SKM-1 (cell line): ENCODE measurements around the gene TCEAL4.

ENCODE experiments used
- DNase-seq: peaks from one replicate; lab custom pipeline; 2025; ENCODE audit not compliant: unreplicated experiment; lab: John Stamatoyannopoulos, UW

The TCEAL4 gene

GRCh38 chrX:103585411-103586313 is at the start of gene TCEAL4:
Gene TCEAL4, plus strand, starts transcription at chrX:103585515. Its CDS starts 1,161 bp downstream, at chrX:103586676.
- no peak for DNase-seq

DNA sequence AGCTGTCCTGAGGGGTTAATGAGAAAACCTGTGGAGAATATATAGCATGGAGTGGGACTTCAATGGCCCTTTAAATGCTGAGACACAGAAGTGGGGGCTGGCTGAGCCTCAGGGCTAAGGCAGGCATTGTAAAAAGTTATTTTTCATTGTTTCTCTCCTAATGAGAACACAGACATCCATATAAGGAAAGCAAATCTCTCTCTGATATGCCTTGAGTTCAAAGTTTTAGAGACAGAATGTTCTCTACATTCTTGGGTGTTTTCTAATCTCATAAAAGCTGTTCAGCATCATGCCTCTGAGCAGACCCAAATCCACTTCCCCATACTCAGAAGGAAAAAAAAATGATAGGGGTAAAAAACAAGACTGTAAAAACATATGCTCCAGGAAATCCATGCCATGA is 49.2 kb upstream of the TCEAL4 start:
- no peak for DNase-seq

GRCh38 chrX:103536732-103537131 is 48.6 kb upstream of the TCEAL4 start:
- no peak for DNase-seq

DNA sequence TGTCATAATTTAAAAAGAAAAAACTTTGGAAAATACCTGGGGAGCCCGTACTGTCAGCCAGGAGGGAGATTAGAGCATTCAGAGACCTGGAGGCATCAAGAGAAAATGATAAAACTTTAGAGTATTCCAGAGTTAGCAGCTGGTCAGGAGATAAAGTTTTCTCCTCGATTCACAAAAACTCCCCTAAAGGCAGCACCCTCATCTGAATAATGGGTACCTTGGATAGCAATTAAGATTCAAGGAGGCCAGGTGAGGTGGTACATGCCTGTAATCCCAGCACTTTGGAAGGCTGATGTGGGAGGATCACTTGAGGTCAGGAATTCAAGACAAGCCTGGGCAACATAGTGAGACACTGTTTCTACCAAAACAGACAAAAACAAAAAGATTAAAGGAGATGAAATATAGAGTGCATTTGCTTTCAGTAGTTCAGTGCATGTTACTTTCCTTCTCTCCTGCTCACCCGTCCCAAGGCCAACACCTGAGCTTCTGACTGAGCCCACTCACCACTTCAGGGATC is 47.4 kb upstream of the TCEAL4 start:
- DNase-seq: no peak

DNA sequence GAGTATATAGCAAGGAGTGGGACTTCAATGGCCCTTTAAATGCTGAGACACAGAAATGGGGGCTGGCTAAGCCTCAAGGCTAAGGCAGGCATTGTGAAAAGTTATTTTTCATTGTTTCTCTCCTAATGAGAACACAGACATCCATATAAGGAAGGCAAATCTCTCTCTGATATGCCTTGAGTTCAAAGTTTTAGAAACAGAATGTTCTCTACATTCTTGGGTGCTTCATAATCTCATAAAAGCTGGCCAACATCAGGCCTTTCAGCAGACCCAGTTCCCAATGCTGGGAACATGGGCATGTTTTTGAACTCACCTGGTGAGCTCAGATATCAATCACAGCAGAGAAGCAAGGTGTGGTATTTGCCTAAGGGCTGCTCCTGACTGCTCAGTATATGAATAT is 46.6 kb upstream of the TCEAL4 start:
- no peak for DNase-seq

DNA sequence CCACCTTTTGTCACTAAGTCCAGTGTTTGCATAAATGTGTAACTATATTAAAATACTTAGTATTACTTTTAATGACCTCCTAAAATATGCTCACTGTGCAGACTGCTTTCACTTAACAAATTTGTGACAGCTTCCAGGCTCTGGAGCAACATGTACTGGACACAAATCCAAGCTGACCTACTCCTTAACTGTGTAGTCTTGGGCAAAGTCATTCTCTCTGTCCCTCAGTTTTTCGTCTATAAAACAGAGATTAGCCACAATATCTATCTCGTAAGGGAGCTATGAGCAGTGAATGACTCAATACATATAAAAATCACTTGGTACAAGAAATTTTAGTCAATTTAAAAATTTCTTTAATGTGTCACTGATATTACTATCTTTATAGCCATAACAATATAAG is 45.6 kb upstream of the TCEAL4 start:
- DNase-seq: no peak

DNA sequence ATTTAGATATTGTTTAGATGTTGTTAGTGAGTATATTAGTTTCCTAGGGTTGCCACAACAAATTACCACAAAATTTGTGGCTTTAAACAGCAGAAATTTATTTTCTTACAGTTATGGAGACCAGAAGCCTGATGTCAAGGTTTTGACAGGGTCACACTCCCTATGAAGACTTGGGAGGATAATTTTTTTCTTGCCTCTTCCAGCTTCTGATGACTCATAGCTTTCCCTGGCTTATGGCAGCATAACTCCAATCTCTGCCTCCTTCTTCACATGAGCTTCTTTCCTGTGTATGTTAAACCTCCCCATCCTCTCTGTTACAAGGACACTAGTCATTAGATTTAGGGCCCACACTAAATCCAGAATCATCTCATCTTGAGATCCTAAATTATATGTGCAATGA is 45.2 kb upstream of the TCEAL4 start:
- no peak for DNase-seq

DNA sequence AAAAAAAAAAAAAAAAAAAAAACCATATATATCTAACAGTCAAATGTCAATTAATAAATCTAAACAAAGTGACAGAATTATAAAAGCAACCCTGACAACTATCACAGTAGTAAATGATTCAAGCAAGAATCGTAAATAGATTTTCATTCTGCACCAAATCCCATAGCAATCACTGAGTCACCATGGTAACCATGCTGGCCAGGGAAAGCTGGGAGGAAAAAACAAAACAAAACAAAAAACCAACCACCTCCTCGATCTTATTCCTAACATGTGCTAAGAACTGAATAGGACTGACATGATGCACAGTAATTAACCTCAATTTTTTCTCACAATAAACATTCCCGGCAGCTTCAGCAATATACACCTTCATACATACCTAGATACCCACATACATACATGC is 35.4 kb upstream of the TCEAL4 start:
- DNase-seq: no peak

GRCh38 chrX:103550415-103551051 is 34.8 kb upstream of the TCEAL4 start:
- DNase-seq: no peak

DNA sequence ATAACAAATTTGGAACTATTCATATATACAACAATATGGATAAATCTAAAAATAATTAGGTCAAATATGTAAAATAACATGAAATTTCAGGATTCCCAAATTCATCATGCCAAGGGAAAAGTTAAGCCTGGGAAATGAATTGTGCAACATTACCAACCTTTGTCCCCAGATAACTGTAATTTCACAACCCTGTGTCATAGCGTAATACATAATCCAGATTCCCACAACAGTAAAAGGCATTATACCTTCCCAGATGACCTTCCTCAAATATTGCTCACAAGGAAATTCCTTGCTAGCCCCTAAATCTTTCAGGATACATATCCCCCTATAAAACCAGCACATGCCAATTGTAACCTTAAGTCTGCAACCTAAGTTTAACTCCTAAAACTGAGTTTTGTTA is 33.1 kb upstream of the TCEAL4 start:
- DNase-seq: no peak

GRCh38 chrX:103554687-103555424 is 30.5 kb upstream of the TCEAL4 start:
- DNase-seq: no peak

GRCh38 chrX:103556963-103557612 is 28.2 kb upstream of the TCEAL4 start:
- DNase-seq: no peak

- no peak for DNase-seq
Observed at GRCh38 chrX:103560256-103560655, 25.1 kb upstream of the TCEAL4 start.

DNA sequence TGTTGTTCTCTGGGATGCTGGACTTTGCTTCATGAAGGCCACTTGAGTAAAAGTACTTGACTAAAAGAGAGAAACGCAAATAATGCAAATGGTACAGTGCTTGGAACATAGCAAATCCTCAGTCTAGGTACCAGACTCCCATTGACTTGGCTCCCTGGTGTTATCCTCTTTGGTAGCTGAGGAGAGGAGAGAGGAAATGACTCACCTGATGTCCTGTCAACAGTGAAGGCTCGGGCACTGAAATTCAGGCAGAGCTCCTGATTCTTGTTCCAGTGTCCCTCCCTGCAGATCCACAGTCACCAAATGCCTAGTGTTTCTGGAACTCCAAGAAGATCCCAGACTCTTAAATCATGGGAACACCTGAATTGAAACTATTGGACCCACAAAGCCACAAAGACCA is 22.5 kb upstream of the TCEAL4 start:
- DNase-seq: no peak

GRCh38 chrX:103565197-103565596 is 20.1 kb upstream of the TCEAL4 start:
- DNase-seq: no peak

DNA sequence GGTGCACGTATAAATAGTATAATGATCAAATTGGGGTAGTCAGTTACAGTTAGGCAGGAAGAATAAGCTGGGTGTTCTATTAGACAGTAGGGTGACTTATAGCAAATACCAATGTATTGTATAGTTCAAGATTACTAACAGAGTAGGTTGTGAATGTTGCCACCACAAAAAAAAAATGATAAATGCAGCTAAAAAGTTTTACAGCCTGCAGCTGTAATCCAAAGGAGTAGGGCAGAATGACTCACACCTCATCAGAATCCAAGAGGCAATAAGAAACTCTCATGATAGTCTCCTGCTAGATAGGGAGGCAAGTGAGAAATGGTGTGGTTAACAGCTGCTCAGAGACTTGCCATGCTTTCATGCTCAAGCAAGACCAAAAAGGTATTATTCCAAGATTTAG is 19.6 kb upstream of the TCEAL4 start:
- DNase-seq: no peak

- no peak for DNase-seq
Observed at GRCh38 chrX:103571121-103571520, 14.2 kb upstream of the TCEAL4 start.

- no peak for DNase-seq
Observed at GRCh38 chrX:103571726-103572125, 13.6 kb upstream of the TCEAL4 start.

DNA sequence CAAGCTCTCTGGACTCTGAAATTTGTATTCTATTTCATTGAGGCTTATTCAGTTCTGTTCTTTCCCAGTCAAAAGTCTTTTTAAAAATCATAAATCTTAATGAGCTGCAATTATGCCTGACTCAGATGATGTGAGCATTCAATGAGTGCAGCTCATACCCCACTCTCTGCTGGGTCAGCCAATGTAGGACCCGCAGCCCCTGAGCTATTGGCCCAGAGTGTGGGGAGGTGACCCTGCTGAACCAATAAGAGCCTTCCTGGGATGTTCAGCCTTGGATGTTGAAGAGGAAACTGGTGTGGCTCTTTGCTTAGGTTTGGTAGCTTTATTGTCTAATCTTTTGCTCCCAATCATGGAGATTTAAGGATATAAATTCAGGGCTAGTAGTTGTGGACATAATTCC is 12.1 kb upstream of the TCEAL4 start:
- no peak for DNase-seq

DNA sequence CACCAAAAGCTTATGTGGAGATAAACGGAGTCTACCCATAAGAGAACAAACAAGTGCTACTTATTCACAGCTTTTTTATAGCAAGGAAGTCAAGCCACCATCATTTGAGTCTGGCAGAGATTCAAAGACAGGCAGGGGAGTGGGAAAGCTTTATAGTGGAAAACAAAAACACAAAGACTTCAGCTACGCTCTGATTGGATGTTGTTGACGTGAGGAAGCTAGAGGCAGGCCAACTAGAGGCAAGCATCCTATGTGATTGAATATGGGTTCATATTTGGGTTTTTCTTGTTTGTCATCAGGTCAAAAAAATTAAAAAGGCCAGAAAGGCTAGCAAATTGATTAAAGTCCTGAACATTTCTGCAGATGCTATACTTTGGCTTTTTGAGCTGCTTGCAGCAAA is 719 bp upstream of the TCEAL4 start:
- no peak for DNase-seq

- DNase-seq: no peak
Observed at GRCh38 chrX:103586314-103586646, 965 bp downstream of the TCEAL4 start.
